Spleen (tissue), 7 donors: ENCODE measurements around the gene ENPP5.

Experiments
- CTCF ChIP-seq, 11 experiments: fragments of 200-600 bp in 7 of 11; fragments of 450-650 bp in 4 of 11; sonication (generic) in 4 of 11; IDR thresholded peaks in 8 of 11; conservative IDR thresholded peaks in 3 of 11; 1 replicate in 7 of 11; 2 replicates in 4 of 11; pipeline versions ENCODE4 v1.4.0 to v1.8.0; 2016 to 2021; ENCODE audit warnings: antibody characterized with exemption in 11 of 11, inconsistent platforms in 4 of 11, mild to moderate bottlenecking in 1 of 11
- POLR2A ChIP-seq, 3 donors: fragments of 450-650 bp; IDR thresholded peaks; one replicate each; pipeline ENCODE4 v1.5.1; 2017; ENCODE audit warnings: antibody characterized with exemption in 3 of 3, mild to moderate bottlenecking in 1 of 3
- POLR2AphosphoS5 ChIP-seq, 3 donors: sonication (generic); formaldehyde crosslinking; IDR thresholded peaks; one replicate each; pipeline ENCODE4 v1.5.1; 2017; ENCODE audit warnings: antibody characterized with exemption in 3 of 3
- donor health status: DM: no; HTN: no; CAD: no; lungs with moderate emphysema.
- donor health status: DM: no; HTN: no; CAD: no.
- donor health status: DM: no; HTN: no; CAD: no.

GRCh38 chr6:46219661-46220060, 48.9 kb upstream of the ENPP5 start:
- TF ChIP-seq POLR2AphosphoS5 (IDR thresholded peaks at IDR 0.05), result no peak
- TF ChIP-seq CTCF (IDR thresholded peaks at IDR 0.05 in 8 of 11, conservative IDR thresholded peaks at IDR 0.05 in 3 of 11), result no peak
- TF ChIP-seq POLR2A (IDR thresholded peaks at IDR 0.05), result no peak
